ENCODE measurements around the gene VASP. TPM values are rescaled to one million over a fixed set of nuclear protein-coding genes. Genes with fewer than 3 reads are reported as not detected.

VASP gene
- polyA plus RNA-seq, 3 donors, result 132 to 154 (median 144) TPM

GRCh38 chr19:45488708-45489107, 18.6 kb upstream of the VASP start:
- no peaks in the 10 kb centered on the region for H3K79me2 ChIP-seq (ENCODE audit: insufficient read depth, low read length)
- H3K9me3 Mint-ChIP-seq, result peaks cover 0 to 4% (median 0%) of the 10 kb centered on the region in 7 donors
- no peak overlapping the region for H2AFZ ChIP-seq (ENCODE audit: insufficient read depth, low read depth, low read length, poor library complexity, severe bottlenecking)
- DNase-seq, result no peak
- no peak overlapping the region for H3K4me3 ChIP-seq (replicated peaks in 1 of 3; ENCODE audit: low read depth in 2 of 3, low read length in 3 of 3)
- H3K27me3 ChIP-seq (ENCODE audit: control insufficient read depth in 2 of 2, insufficient read depth in 2 of 2, low read length in 2 of 2), result peaks cover 0 to 3% of the 10 kb centered on the region in 2 donors
- TF ChIP-seq CTCF (IDR thresholded peaks at IDR 0.05), result no peak
- H3K36me3 Mint-ChIP-seq, result peaks cover 0 to 2% of the 10 kb centered on the region in 2 donors
- peaks cover 31% of the 10 kb centered on the region for H3K4me1 Mint-ChIP-seq
- WGBS (ENCODE audit: insufficient coverage), result 94% methylated on average over 13 of the region's 15 CpGs
- H3K9me3 ChIP-seq (replicated peaks in 1 of 2; ENCODE audit: control insufficient read depth in 1 of 2, insufficient read depth in 1 of 2, low read length in 2 of 2), result no peaks in the 10 kb centered on the region
- peak overlapping the region in 1 of 7 donors; percentile 79 for H3K27ac Mint-ChIP-seq
- H4K20me1 ChIP-seq (ENCODE audit: insufficient read depth, low read length), result no peaks in the 10 kb centered on the region
- H3K4me1 ChIP-seq (ENCODE audit: control insufficient read depth in 1 of 2, insufficient read depth in 2 of 2, low read length in 2 of 2), result peaks cover 18 to 27% of the 10 kb centered on the region in 2 donors
- no peak overlapping the region for H3K27ac ChIP-seq (ENCODE audit: low read depth in 1 of 2, low read length in 2 of 2)
- H3K36me3 ChIP-seq (replicated peaks in 1 of 2; ENCODE audit: control insufficient read depth in 1 of 2, insufficient read depth in 2 of 2, low read length in 2 of 2), result no peaks in the 10 kb centered on the region
- H3K27me3 Mint-ChIP-seq (ENCODE audit: low read depth in 3 of 3), result peaks cover 10 to 13% (median 13%) of the 10 kb centered on the region in 3 donors
- no peak overlapping the region for H3K4me3 Mint-ChIP-seq
- no peak overlapping the region for H3K4me2 ChIP-seq (replicated peaks; ENCODE audit: extremely low read depth, low read length, poor library complexity, severe bottlenecking)
- H3K9ac ChIP-seq (ENCODE audit: insufficient read depth, low read length, poor library complexity, severe bottlenecking), result no peak overlapping the region
- intact Hi-C loops (cut with micrococcal nuclease), result no loop called here

GRCh38 chr19:45489216-45489855, 17.9 kb upstream of the VASP start:
- peaks cover 18 to 29% of the 10 kb centered on the region in 2 donors for H3K4me1 ChIP-seq (ENCODE audit: control insufficient read depth in 1 of 2, insufficient read depth in 2 of 2, low read length in 2 of 2)
- H3K27ac ChIP-seq (ENCODE audit: low read depth in 1 of 2, low read length in 2 of 2), result no peak overlapping the region
- no peak overlapping the region for H3K4me2 ChIP-seq (replicated peaks; ENCODE audit: extremely low read depth, low read length, poor library complexity, severe bottlenecking)
- no peaks in the 10 kb centered on the region for H3K36me3 ChIP-seq (replicated peaks in 1 of 2; ENCODE audit: control insufficient read depth in 1 of 2, insufficient read depth in 2 of 2, low read length in 2 of 2)
- WGBS (ENCODE audit: insufficient coverage), result 98% methylated on average over 13 of the region's 20 CpGs
- no peak overlapping the region for H3K9ac ChIP-seq (ENCODE audit: insufficient read depth, low read length, poor library complexity, severe bottlenecking)
- Mint-ChIP-seq H3K4me1 (peaks cover 31% of the 10 kb centered on the region), H3K27ac (no peak overlapping the region), H3K4me3 (no peak overlapping the region), H3K27me3 (ENCODE audit: low read depth in 3 of 3) (peaks cover 10 to 19% (median 18%) of the 10 kb centered on the region in 3 donors), H3K36me3 (peaks cover 0 to 2% of the 10 kb centered on the region in 2 donors), H3K9me3 (peaks cover 0 to 4% (median 0%) of the 10 kb centered on the region in 7 donors)
- peaks cover 0 to 4% of the 10 kb centered on the region in 2 donors for H3K27me3 ChIP-seq (ENCODE audit: control insufficient read depth in 2 of 2, insufficient read depth in 2 of 2, low read length in 2 of 2)
- intact Hi-C loops (cut with micrococcal nuclease), result no loop called here
- no peaks in the 10 kb centered on the region for H4K20me1 ChIP-seq (ENCODE audit: insufficient read depth, low read length)
- H3K79me2 ChIP-seq (ENCODE audit: insufficient read depth, low read length), result no peaks in the 10 kb centered on the region
- DNase-seq, result no peak
- no peak overlapping the region for H2AFZ ChIP-seq (ENCODE audit: insufficient read depth, low read depth, low read length, poor library complexity, severe bottlenecking)
- no peak for TF ChIP-seq CTCF (IDR thresholded peaks at IDR 0.05)
- no peaks in the 10 kb centered on the region for H3K9me3 ChIP-seq (replicated peaks in 1 of 2; ENCODE audit: control insufficient read depth in 1 of 2, insufficient read depth in 1 of 2, low read length in 2 of 2)
- no peak overlapping the region for H3K4me3 ChIP-seq (replicated peaks in 1 of 3; ENCODE audit: low read depth in 2 of 3, low read length in 3 of 3)
